Cardiac muscle cell (in vitro differentiated cells and primary cell): ENCODE measurements around the gene CD37. TPM values are rescaled to one million over a fixed set of nuclear protein-coding genes. Genes with fewer than 3 reads are reported as not detected.
"Not testable (repeated sequence)": the region's sequence is repeated elsewhere in the genome, so short reads cannot be mapped to it uniquely, and the experiment has no call there.

Source experiments
- DNase-seq, 2 donors: peaks; one replicate each; pipeline versions ENCODE4 v3.0.0 to v3.0.0-alpha.2; 2010 to 2017; ENCODE audit warnings: low read depth in 1 of 2, low spot score in 1 of 2
- H3K27ac ChIP-seq: fragments of 200-600 bp; sonication (generic); 2 replicates; pipeline ENCODE4 v1.5.1; 2016
- H3K27me3 ChIP-seq: fragments of 200-600 bp; sonication (generic); 2 replicates; pipeline ENCODE4 v1.6.0; 2016; ENCODE audit warnings: control low read depth
- H3K36me3 ChIP-seq: fragments of 200-600 bp; sonication (generic); 2 replicates; pipeline ENCODE4 v1.5.1; 2016; ENCODE audit warnings: control low read depth
- H3K4me1 ChIP-seq: fragments of 200-600 bp; sonication (generic); 2 replicates; pipeline ENCODE4 v1.8.1; 2017; ENCODE audit warnings: low read depth, mild to moderate bottlenecking, mixed run types
- H3K4me3 ChIP-seq: fragments of 200-600 bp; sonication (generic); 2 replicates; pipeline ENCODE4 v1.5.1; 2016; ENCODE audit warnings: mild to moderate bottlenecking
- H3K9me3 ChIP-seq: fragments of 200-600 bp; sonication (generic); 2 replicates; pipeline ENCODE4 v1.5.1; 2017; ENCODE audit warnings: low read depth, mild to moderate bottlenecking, control low read depth
- CTCF ChIP-seq: IDR thresholded peaks from 2 replicates; pipeline ENCODE4 v1.5.1; 2012; ENCODE audit warnings: low read depth, mild to moderate bottlenecking, low read length
- polyA plus RNA-seq: library from polyadenylated mRNA; unstranded; fragments of >200 nt; fragmentation: Nextera tagmentation; extraction: Ambion mirVana; gene quantifications from 2 replicates; pipeline ENCODE4 v1.2.1, GENCODE V29; 2016
- total RNA-seq: library from RNA; depleted of rRNA; stranded (reverse); fragments of >200 nt; gene quantifications from 2 replicates; pipeline ENCODE4 v1.2.3, GENCODE V29; 2016

The CD37 gene
- total and polyA plus RNA-seq, 2 experiments from 2014 or later = 17.9 TPM; not detected in 1

GRCh38 chr19:49309087-49309486, 26.1 kb upstream of the CD37 start:
- no peak for TF ChIP-seq CTCF
- Histone ChIP-seq H3K4me3 (no peak overlapping the region), H3K36me3 (peaks cover 6% of the 10 kb centered on the region), H3K4me1 (no peaks in the 10 kb centered on the region), H3K27ac (no peak overlapping the region), H3K9me3 (no peaks in the 10 kb centered on the region), H3K27me3 (no peaks in the 10 kb centered on the region)
- DNase-seq = no peak

- H3K9me3 ChIP-seq = no peaks in the 10 kb centered on the region
- H3K4me1 ChIP-seq = no peaks in the 10 kb centered on the region
- no peaks in the 10 kb centered on the region for H3K27me3 ChIP-seq
- DNase-seq = no peak
- TF ChIP-seq CTCF = no peak
- H3K27ac ChIP-seq = no peak overlapping the region
- H3K36me3 ChIP-seq = peaks cover 1% of the 10 kb centered on the region
- H3K4me3 ChIP-seq = no peak overlapping the region
Measured at GRCh38 chr19:49315111-49315510, 20.1 kb upstream of the CD37 start.

- H3K27me3 ChIP-seq = no peaks in the 10 kb centered on the region
- H3K27ac ChIP-seq = no peak overlapping the region
- no peak overlapping the region for H3K4me3 ChIP-seq
- no peaks in the 10 kb centered on the region for H3K9me3 ChIP-seq
- no peak for TF ChIP-seq CTCF
- no peaks in the 10 kb centered on the region for H3K36me3 ChIP-seq
- no peaks in the 10 kb centered on the region for H3K4me1 ChIP-seq
- no peak for DNase-seq
Measured at GRCh38 chr19:49316284-49316683, 18.9 kb upstream of the CD37 start.

GRCh38 chr19:49318296-49318695, 16.9 kb upstream of the CD37 start:
- H3K27ac ChIP-seq = no peak overlapping the region
- no peak for TF ChIP-seq CTCF
- DNase-seq = no peak
- H3K36me3 ChIP-seq = no peaks in the 10 kb centered on the region
- H3K9me3 ChIP-seq = no peaks in the 10 kb centered on the region
- H3K27me3 ChIP-seq = no peaks in the 10 kb centered on the region
- no peak overlapping the region for H3K4me3 ChIP-seq
- no peaks in the 10 kb centered on the region for H3K4me1 ChIP-seq

GRCh38 chr19:49324801-49325576, 10.2 kb upstream of the CD37 start, which contains the start of gene SLC6A16:
Gene SLC6A16, minus strand, starts transcription at chr19:49325191. Its CDS starts 13,844 bp downstream, at chr19:49311347.
- Histone ChIP-seq H3K4me3 (no peak within 1 kb of the TSS), H3K27ac (no peak within 1 kb of the TSS), H3K4me1 (no peaks in the 10 kb centered on the region), H3K27me3 (no peaks in the 10 kb centered on the region), H3K36me3 (no peaks in the 10 kb centered on the region), H3K9me3 (no peaks in the 10 kb centered on the region)
- no peak for DNase-seq
- TF ChIP-seq CTCF = no peak

GRCh38 chr19:49325756-49326155, 9.4 kb upstream of the CD37 start:
- H3K27me3 ChIP-seq, H3K9me3 ChIP-seq, H3K4me3 ChIP-seq, H3K27ac ChIP-seq, DNase-seq, H3K36me3 ChIP-seq, H3K4me1 ChIP-seq: not testable (repeated sequence)
